Ishikawa (cell line): ENCODE measurements around the gene TELO2.

Experiments used
- CEBPB ChIP-seq: IDR thresholded peaks from 2 replicates; pipeline ENCODE4 v1.6.1; 2012
- EGR1 ChIP-seq: IDR thresholded peaks from 2 replicates; pipeline ENCODE4 v1.6.1; 2012
- EP300 ChIP-seq: IDR thresholded peaks from 2 replicates; pipeline ENCODE4 v1.6.1; 2012; ENCODE audit warnings: borderline replicate concordance
- NFIC ChIP-seq: IDR thresholded peaks from 2 replicates; pipeline ENCODE4 v1.6.1; 2012
- RAD21 ChIP-seq: IDR thresholded peaks from 2 replicates; pipeline ENCODE4 v1.6.1; 2012; ENCODE audit warnings: low read depth
- TAF1 ChIP-seq: IDR thresholded peaks from 2 replicates; pipeline ENCODE4 v1.6.1; 2012; ENCODE audit warnings: low read depth, mild to moderate bottlenecking
- TCF12 ChIP-seq: IDR thresholded peaks from 2 replicates; pipeline ENCODE4 v1.6.1; 2012; ENCODE audit warnings: low read depth
- YY1 ChIP-seq: IDR thresholded peaks from 2 replicates; pipeline ENCODE4 v1.6.1; 2012; ENCODE audit warnings: low read depth
- ZBTB7A ChIP-seq: IDR thresholded peaks from 2 replicates; pipeline ENCODE4 v1.6.1; 2012; ENCODE audit warnings: low read depth
- TF ChIP-seq, protein P1 (sequence below): IDR thresholded peaks from 2 replicates; pipeline ENCODE4 v1.6.1; 2012
- TF ChIP-seq, protein P2 (sequence below): IDR thresholded peaks from 2 replicates; pipeline ENCODE4 v1.6.1; 2012; ENCODE audit warnings: low read depth, mild to moderate bottlenecking
- TF ChIP-seq, protein P3 (sequence below): IDR thresholded peaks from 2 replicates; pipeline ENCODE4 v1.6.1; 2012

DNA sequence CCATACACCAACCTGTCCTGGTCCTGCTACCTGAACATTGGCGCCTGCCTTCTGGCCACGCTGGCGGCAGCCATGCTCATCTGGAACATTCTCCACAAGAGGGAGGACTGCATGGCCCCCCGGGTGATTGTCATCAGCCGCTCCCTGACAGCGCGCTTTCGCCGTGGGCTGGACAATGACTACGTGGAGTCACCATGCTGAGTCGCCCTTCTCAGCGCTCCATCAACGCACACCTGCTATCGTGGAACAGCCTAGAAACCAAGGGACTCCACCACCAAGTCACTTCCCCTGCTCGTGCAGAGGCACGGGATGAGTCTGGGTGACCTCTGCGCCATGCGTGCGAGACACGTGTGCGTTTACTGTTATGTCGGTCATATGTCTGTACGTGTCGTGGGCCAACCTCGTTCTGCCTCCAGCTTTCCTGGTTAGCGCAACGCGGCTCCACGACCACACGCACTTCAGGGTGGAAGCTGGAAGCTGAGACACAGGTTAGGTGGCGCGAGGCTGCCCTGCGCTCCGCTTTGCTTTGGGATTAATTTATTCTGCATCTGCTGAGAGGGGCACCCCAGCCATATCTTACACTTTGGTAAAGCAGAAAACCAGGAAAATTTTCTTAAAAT lies 61.8 kb downstream of the TELO2 start:
- TF ChIP-seq, protein P1, sequence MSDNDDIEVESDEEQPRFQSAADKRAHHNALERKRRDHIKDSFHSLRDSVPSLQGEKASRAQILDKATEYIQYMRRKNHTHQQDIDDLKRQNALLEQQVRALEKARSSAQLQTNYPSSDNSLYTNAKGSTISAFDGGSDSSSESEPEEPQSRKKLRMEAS: no peak
- TF ChIP-seq YY1 (no peak), CEBPB (no peak), ZBTB7A (no peak), RAD21 (no peak), EP300 (no peak), TAF1 (no peak), TCF12 (no peak), NFIC (no peak), EGR1 (no peak)
- TF ChIP-seq, protein P2, sequence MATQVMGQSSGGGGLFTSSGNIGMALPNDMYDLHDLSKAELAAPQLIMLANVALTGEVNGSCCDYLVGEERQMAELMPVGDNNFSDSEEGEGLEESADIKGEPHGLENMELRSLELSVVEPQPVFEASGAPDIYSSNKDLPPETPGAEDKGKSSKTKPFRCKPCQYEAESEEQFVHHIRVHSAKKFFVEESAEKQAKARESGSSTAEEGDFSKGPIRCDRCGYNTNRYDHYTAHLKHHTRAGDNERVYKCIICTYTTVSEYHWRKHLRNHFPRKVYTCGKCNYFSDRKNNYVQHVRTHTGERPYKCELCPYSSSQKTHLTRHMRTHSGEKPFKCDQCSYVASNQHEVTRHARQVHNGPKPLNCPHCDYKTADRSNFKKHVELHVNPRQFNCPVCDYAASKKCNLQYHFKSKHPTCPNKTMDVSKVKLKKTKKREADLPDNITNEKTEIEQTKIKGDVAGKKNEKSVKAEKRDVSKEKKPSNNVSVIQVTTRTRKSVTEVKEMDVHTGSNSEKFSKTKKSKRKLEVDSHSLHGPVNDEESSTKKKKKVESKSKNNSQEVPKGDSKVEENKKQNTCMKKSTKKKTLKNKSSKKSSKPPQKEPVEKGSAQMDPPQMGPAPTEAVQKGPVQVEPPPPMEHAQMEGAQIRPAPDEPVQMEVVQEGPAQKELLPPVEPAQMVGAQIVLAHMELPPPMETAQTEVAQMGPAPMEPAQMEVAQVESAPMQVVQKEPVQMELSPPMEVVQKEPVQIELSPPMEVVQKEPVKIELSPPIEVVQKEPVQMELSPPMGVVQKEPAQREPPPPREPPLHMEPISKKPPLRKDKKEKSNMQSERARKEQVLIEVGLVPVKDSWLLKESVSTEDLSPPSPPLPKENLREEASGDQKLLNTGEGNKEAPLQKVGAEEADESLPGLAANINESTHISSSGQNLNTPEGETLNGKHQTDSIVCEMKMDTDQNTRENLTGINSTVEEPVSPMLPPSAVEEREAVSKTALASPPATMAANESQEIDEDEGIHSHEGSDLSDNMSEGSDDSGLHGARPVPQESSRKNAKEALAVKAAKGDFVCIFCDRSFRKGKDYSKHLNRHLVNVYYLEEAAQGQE: no peak
- TF ChIP-seq, protein P3, sequence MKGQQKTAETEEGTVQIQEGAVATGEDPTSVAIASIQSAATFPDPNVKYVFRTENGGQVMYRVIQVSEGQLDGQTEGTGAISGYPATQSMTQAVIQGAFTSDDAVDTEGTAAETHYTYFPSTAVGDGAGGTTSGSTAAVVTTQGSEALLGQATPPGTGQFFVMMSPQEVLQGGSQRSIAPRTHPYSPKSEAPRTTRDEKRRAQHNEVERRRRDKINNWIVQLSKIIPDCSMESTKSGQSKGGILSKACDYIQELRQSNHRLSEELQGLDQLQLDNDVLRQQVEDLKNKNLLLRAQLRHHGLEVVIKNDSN: no peak
